COLO668 (cell line): ENCODE data around the gene KMT2D.

Experiments
- DNase-seq: peaks from one replicate; lab custom pipeline; 2025; ENCODE audit not compliant: unreplicated experiment; lab: John Stamatoyannopoulos, UW

The KMT2D gene

GRCh38 chr12:49060237-49061156, at the start of gene KMT2D:
TSS of gene KMT2D (minus strand) at chr12:49060794. CDS start at chr12:49055324, 5,470 bp downstream.
- DNase-seq = peak; percentile 92

GRCh38 chr12:49109641-49110463, 49.3 kb upstream of the KMT2D start:
- peak; percentile 13 for DNase-seq

GRCh38 chr12:49108958-49109404, 48.4 kb upstream of the KMT2D start:
- no peak for DNase-seq

- DNase-seq = no peak
Measured at GRCh38 chr12:49105504-49106084, 45.0 kb upstream of the KMT2D start.

GRCh38 chr12:49104822-49105221, 44.2 kb upstream of the KMT2D start:
- no peak for DNase-seq

GRCh38 chr12:49100380-49100779, 39.8 kb upstream of the KMT2D start:
- DNase-seq = no peak

GRCh38 chr12:49098703-49099102, 38.1 kb upstream of the KMT2D start:
- no peak for DNase-seq

- peak; percentile 15 for DNase-seq
Measured at GRCh38 chr12:49098035-49098451, 37.4 kb upstream of the KMT2D start.

- no peak for DNase-seq
Measured at GRCh38 chr12:49097381-49097780, 36.8 kb upstream of the KMT2D start.

GRCh38 chr12:49094975-49095365, 34.4 kb upstream of the KMT2D start:
- no peak for DNase-seq

GRCh38 chr12:49094160-49094974, 33.8 kb upstream of the KMT2D start, which contains the start of gene DHH:
TSS of gene DHH (minus strand) at chr12:49094801. CDS start at chr12:49094512, 289 bp downstream.
- peak; percentile 27 for DNase-seq

- DNase-seq = no peak
Measured at GRCh38 chr12:49093792-49094159, 33.2 kb upstream of the KMT2D start.

GRCh38 chr12:49092816-49093406, 32.3 kb upstream of the KMT2D start:
- DNase-seq = no peak

- DNase-seq = peak; percentile 26
Measured at GRCh38 chr12:49092086-49092815, 31.7 kb upstream of the KMT2D start.

- DNase-seq = no peak
Measured at GRCh38 chr12:49091836-49092085, 31.2 kb upstream of the KMT2D start.

- DNase-seq = no peak
Measured at GRCh38 chr12:49091056-49091835, 30.7 kb upstream of the KMT2D start.

- DNase-seq = peak; percentile 44
Measured at GRCh38 chr12:49089821-49090773, 29.5 kb upstream of the KMT2D start.

- no peak for DNase-seq
Measured at GRCh38 chr12:49088932-49089330, 28.3 kb upstream of the KMT2D start.
